HG02588 (cell line): ENCODE measurements around the gene HDAC9.
"Not testable (repeated sequence)": the region's sequence is repeated elsewhere in the genome, so short reads cannot be mapped to it uniquely, and the experiment has no call there.

Experiments
- ATAC-seq: cut with Tn5 transposase; IDR thresholded peaks from one replicate; pipeline ENCODE4 v1.9.1; 2021; ENCODE audit warnings: mild to moderate bottlenecking, moderate library complexity; ENCODE audit not compliant: unreplicated experiment

The HDAC9 gene

GRCh38 chr7:18936265-18936664, 440.7 kb downstream of the HDAC9 start:
- no peak for ATAC-seq

- ATAC-seq: no peak
These were observed 444.4 kb downstream of the HDAC9 start for GRCh38 chr7:18939771-18940592.

DNA sequence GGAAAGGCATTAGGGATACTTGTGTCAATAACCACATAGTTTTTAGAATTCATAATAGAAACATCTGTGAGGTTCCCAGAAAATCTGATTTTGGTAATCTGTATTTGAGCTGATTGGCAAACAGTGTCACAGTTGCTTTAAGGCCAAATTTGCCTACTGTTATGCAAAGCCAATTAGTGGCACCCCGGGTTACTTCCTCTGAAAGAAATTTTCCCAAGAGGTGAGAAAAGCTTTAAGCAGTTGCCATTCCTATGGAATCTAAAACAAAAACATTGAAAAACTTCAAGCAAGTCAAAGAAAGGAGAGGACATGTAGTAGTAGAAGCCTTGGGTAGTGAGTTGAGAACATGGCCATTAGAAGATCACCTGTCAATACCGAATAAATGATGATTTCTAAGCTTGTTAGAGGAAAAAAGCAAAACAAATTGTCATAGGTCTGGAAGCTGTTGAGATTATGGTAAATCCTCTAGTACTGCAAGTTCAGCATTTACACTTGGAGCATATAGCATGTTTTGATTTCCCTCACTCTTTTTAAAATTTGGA, 445.1 kb downstream of the HDAC9 start:
- ATAC-seq: no peak

- no peak for ATAC-seq
These were observed 445.7 kb downstream of the HDAC9 start for GRCh38 chr7:18941207-18941606.

- no peak for ATAC-seq
These were observed 453.0 kb downstream of the HDAC9 start for GRCh38 chr7:18948521-18948920.

- ATAC-seq: no peak
These were observed 457.3 kb downstream of the HDAC9 start for GRCh38 chr7:18952846-18953245.

GRCh38 chr7:18958627-18959026, 463.1 kb downstream of the HDAC9 start:
- no peak for ATAC-seq

DNA sequence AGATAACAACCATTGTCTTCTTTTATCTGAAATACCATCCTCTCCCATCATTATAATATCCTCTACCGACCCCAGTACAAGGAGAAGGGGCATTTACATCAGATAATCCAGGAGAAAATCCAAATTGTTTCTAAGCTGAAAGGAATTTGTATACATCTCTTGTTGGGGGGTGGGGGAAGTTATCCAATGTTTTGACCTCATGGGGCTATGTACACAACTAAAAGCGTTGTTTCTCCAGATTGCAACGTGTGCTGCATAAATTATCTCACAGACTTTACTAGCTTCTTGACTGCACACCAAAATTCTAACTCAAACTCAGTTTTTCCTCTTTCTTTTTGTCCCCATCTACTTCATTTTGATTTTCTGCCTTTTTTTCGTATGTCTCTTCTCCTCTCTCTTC, 465.2 kb downstream of the HDAC9 start:
- ATAC-seq: no peak

- ATAC-seq: no peak
These were observed 466.5 kb downstream of the HDAC9 start for GRCh38 chr7:18962031-18962430.

GRCh38 chr7:18965657-18966056, 470.1 kb downstream of the HDAC9 start:
- ATAC-seq: no peak

DNA sequence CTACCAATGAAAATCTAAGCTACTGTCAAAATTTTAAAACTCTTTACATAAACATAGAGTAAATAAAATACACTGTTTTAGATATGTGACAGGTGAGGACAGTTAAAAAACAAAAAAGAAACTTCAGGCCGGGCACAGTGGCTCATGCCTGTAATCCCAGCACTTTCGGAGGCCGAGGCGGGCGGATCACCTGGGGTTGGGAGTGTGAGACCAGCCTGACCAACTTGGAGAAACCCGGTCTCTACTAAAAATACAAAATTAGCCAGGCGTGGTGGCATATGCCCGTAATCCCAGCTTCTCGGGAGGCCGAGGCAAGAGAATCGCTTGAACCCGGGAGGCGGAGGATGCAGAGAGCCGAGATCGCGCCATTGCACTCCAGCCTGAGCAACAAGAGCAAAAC, 472.2 kb downstream of the HDAC9 start:
- not testable (repeated sequence) for ATAC-seq

DNA sequence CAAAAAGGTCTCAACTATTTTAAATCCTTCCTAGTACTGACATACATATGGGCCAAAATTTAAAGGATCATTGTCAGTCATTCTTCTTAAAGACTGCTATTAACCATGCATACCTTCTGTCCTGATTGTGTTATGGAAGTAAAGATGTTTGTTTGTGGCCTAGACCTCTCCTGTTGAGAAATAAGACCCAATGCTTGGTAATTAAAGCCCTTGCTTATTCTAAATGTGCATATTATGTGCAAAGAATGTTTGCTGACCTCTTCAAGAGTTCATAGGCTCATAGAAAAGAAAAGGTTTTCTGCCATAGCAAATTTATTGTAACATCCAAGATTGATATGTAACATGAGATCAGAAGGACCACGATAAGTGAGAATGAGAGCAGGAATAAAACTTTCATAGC, 476.3 kb downstream of the HDAC9 start:
- ATAC-seq: no peak

DNA sequence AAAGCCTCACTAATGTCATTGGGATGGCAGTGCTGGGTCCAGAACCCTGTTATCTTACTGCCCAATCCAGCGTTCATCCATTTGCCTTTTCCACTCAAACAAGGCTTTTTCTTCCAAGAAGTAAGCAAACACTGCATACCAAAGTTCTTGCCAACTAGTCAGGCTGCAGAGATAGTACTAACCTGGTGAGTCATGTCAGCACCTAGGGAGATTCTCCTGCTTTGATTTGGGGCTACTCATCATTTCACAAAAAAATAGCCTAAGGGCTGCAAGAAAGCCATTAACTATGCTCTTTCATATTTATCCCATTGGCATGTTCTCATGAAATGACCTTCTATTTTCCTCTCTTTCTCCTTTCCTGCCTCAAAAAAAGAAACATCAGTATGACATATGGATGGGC, 479.3 kb downstream of the HDAC9 start:
- no peak for ATAC-seq

DNA sequence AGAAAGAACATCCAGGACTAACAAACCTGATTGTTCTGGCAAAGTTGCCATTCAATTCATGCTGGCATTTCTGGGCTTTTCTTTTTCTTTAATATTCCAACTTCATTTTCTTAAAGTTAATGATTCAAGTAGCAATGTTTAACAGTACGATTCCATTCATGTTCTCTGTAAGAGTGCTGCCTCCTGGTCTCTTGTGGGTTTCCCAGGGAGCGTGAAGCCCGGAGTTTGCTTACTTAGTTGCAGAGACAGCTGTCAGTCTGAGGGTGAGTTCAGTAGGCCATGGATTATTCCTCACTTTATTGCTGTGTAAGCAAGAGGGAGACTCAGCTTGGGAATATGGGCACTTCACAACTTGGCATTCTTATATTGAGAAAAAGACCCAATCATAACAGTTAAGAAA, 479.7 kb downstream of the HDAC9 start:
- no peak for ATAC-seq

- ATAC-seq: no peak
These were observed 480.2 kb downstream of the HDAC9 start for GRCh38 chr7:18975689-18976280.

DNA sequence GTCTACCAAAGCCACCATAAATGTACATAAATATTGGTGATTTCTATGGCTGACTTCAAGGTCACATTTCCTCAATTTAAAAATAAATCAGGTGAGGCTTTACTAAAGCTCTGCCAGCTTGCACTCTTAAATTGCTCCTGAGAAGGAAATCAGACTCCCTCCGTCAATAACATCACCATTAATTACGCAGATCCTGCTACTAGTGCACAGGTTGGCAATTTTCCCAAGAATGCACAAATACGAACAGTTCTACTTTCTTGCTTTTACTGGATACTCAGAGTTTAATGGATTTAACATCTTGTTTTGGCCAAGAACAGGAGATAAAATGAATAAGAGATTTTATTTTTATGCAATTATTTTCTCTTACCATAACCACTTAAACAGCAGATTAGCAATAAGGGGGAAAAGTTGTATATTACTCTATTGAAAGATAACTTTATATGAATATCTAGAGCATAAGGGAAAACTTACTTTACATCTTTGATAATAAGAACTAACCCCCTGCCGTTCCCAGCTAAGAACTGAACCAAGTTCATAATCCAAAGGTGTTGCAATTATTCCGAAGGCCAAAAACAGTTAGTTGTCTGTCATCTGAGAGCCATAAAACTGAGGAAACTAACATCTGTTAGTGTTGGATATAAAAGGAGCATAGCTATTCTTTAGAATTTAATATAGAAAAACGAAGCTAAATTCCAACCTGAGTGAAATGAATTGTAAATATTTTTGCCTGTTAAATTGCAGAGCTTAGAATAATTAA, 481.3 kb downstream of the HDAC9 start:
- no peak for ATAC-seq

DNA sequence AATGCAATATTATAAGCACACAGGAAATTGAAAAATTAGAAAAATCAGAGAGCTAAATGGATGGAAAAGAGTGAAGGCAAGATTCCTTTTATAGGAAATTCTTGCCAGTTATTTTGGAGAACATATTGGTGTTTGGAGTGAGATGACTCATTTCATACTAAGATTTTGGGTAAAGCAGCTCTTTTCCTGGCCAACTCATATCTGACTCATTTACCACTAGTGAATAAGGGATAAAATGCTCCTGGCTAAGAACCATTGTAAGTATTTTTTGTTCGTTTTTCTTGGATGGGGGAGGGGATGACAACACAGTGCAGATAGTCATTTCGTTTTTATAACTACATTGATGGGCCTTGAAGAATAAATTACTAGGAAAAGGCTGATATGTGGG, 482.6 kb downstream of the HDAC9 start:
- no peak for ATAC-seq

- not testable (repeated sequence) for ATAC-seq
These were observed 495.2 kb downstream of the HDAC9 start for GRCh38 chr7:18990700-18991099.

DNA sequence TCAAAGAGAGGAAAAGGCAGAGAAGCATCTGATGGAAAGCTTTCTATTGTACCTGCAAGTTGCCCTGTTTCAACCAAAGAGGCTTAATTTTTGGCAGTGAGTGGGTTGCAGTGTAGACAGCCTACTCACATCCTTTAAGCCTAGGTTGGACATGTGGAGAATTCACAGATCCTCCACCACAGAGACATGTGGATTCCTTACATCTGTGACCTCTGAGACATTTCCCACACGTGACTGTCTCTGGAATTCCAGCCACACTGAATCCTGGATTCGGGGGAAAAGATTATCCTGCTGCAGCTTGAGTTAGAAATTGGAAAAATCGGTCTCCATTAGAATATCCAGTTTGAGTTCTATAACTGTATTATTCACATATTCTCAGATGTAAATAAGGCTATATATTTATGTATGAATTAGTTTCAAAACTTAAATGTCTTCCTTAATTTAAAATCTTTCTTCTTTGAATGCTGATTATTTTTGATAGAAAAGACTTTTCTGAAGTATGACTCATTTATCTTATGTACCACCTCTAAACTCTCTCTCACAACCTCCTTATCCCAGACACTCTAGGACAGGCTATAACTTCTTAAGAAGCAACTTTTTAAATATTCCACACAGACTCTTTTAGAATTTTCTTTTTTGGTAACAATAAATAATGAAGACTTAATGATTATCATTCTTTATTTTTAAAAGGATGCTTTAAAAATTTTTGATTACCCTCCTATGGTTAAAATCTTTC, 498.6 kb downstream of the HDAC9 start:
- no peak for ATAC-seq

DNA sequence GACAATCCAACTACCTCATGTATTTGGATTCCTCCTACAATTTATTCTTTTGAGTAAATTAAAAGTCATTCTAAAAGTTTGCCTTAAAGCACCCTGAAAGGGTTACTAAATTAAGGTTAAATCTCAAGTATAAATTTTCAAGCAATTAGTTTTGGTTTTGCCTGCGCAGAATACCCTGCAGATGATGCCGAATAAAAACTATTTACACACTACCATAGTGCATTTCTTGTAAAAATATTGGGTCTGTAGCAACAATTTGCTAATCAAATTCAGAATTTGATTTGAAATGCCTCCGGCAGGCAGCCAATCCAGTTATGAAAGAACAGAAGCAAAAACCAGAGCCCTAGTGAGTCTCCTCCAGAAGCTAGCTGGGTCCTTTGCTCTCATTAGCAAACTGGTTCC, 499.7 kb downstream of the HDAC9 start:
- no peak for ATAC-seq

DNA sequence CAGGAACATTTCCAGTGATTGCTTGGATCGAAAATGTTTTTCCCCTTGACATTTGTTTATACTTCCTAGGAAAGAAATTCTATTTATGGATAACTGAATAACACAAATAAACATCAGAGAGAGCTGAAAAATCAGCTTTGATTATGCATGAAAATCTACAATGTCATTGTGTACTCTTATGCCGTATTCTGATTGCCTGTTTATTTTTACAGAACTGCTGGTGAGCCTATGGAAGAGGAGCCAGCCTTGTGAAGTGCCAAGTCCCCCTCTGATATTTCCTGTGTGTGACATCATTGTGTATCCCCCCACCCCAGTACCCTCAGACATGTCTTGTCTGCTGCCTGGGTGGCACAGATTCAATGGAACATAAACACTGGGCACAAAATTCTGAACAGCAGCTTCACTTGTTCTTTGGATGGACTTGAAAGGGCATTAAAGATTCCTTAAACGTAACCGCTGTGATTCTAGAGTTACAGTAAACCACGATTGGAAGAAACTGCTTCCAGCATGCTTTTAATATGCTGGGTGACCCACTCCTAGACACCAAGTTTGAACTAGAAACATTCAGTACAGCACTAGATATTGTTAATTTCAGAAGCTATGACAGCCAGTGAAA, 500.4 kb downstream of the HDAC9 start:
- ATAC-seq: no peak
